SKM-1 treated with dmso at 0.1 percent for 144 hours (cell line): ENCODE data around the gene SERPING1.

Source experiments
- DNase-seq: peaks from one replicate; lab custom pipeline; 2025; ENCODE audit not compliant: unreplicated experiment; lab: John Stamatoyannopoulos, UW

The SERPING1 gene

DNA sequence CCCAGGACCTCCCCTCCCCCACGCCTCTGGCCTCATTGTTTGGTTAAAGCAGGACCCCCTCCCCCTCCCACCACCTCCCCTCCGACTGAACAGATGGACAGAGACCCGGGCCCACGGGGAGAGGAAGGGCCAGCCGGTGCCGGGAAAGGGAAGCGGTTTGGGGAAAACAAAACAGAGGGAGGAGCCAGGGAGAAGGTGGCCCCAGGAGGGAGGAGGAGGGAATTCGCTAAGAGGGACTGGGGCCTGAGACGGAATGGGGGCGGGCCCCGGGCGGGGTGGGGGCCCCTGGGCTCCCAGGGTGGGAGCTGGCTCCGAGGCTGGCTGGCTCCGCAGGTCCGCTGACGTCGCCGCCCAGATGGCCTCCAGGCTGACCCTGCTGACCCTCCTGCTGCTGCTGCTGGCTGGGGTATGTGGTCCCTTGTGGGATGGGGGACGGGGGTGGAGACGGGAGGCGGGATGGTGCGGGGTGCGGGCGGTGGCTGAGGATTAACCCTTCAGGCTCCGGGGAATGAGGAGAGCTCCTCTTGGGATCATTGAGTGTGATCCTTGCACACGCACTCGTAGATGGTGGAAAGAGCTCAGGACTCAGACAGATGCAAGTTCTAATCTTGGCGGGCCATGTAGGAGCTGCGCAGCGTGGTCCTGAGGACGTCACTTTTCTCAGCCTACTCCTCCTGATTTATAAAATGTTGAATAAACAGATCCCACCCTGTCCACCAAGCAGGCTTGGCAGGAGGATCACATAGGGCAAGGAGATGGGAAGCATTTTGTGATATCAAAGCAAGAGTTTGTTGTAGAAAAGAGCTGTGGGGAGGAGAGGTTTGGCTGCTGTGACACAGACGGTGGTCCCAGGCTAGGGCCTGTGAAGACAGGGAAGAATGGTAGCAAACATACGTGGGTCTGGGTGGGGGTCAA lies 688 bp downstream of the SERPING1 start:
- DNase-seq: no peak

DNA sequence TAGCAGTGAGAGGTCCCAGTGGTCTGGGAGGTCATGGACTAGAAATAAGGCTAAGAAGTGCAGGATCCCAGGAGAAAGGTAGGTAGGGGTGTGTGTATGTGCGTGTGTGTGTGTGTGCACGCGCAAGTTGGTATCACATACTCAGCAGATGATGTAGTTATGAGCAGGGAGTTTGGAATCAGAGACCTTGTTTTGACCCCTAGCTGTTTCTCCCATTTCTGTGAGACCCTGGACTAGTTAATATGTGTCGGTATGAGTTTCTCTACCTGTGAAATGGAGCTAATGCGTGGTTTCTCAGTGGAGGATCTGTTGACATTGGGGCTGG lies 1.3 kb downstream of the SERPING1 start:
- no peak for DNase-seq

DNA sequence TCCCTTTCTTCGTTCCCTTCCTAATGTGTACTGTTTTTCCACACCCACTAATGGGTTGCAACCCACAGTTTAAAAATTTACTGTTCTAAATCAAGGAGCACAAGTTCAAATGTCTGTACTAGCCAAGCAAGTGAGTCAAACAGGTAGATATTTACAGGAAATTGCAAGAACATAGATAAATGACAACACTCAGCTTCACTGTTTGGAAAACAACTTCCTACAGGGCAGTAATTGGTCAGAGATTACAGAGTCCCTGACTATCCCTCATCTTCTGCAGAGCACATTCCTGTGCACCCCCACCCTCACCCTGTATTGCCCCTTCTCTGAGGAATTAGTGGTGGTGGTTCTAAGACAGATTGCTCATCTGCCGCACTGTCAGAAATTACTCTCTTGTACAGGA lies 1.9 kb downstream of the SERPING1 start:
- DNase-seq: no peak

- DNase-seq: no peak
Measured at GRCh38 chr11:57601297-57601696, 3.8 kb downstream of the SERPING1 start.

- DNase-seq: no peak
Measured at GRCh38 chr11:57604296-57605027, 7.0 kb downstream of the SERPING1 start.

DNA sequence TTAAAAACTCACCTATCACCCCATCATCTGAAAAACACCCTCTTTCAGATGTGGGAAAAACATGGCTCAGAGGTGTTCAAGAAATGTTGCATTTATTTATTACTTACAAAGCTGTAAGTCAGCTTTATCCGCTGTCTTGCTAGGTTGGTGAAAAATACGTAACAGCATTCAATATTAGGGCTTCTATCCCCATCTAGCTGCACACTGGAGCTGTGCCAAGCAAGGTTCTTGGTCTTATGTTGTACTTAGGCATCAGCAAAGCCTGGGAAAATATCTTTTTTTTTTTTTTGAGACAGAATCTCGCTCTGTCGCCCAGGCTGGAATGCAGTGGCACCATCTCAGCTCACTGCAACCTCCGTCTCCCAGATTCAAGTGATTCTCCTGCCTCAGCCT lies 7.5 kb downstream of the SERPING1 start:
- DNase-seq: no peak

DNA sequence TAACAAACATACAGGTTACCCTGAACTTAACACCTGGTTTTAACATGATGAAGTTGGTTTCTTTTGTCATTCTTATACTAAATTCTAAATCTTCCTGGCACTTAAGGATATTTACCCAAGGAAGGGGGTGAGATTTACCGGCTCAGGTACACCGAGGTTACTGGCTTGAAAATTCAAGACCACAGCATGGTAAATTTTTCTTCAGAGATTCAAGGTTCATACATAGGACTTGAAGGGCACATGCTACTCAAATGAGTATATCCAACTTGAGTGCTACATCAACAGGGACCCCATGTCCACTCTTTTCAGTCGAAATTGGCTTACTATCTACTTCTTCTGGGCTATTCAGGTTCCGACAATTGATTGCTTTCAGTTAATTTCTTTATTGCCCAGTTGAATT lies 12.7 kb downstream of the SERPING1 start:
- DNase-seq: no peak

- no peak for DNase-seq
Measured at GRCh38 chr11:57614234-57614772, 16.8 kb downstream of the SERPING1 start.

GRCh38 chr11:57615308-57615707 lies 17.8 kb downstream of the SERPING1 start:
- no peak for DNase-seq

GRCh38 chr11:57616595-57616994 lies 19.1 kb downstream of the SERPING1 start:
- no peak for DNase-seq

GRCh38 chr11:57618438-57618837 lies 21.0 kb downstream of the SERPING1 start:
- DNase-seq: no peak

GRCh38 chr11:57619331-57619730 lies 21.8 kb downstream of the SERPING1 start:
- DNase-seq: no peak

- no peak for DNase-seq
Measured at GRCh38 chr11:57620467-57620866, 23.0 kb downstream of the SERPING1 start.

- DNase-seq: no peak
Measured at GRCh38 chr11:57622263-57622662, 24.8 kb downstream of the SERPING1 start.

GRCh38 chr11:57624864-57625263 lies 27.4 kb downstream of the SERPING1 start:
- DNase-seq: no peak

DNA sequence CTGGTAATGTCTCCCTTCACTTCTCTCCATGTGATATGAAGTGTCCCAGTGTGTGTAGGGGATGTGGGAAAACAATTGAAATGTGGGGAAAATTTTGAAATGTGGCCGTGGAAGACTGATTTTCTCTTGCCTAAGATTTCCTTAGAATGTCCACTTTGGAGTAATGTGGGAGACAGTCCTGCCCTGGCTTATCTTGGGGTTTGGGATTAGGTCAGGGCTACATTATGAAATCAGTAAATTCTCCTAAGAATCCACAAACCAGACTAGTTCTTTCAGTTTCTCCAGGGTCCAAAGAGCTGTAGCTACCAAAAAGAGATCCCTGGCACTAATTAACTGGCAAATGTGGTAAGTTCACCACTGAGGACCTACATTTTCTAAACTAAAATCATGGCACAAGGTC lies 29.4 kb downstream of the SERPING1 start:
- no peak for DNase-seq

GRCh38 chr11:57630171-57630570 lies 32.7 kb downstream of the SERPING1 start:
- DNase-seq: peak; percentile 18

GRCh38 chr11:57632116-57632515 lies 34.6 kb downstream of the SERPING1 start:
- no peak for DNase-seq

DNA sequence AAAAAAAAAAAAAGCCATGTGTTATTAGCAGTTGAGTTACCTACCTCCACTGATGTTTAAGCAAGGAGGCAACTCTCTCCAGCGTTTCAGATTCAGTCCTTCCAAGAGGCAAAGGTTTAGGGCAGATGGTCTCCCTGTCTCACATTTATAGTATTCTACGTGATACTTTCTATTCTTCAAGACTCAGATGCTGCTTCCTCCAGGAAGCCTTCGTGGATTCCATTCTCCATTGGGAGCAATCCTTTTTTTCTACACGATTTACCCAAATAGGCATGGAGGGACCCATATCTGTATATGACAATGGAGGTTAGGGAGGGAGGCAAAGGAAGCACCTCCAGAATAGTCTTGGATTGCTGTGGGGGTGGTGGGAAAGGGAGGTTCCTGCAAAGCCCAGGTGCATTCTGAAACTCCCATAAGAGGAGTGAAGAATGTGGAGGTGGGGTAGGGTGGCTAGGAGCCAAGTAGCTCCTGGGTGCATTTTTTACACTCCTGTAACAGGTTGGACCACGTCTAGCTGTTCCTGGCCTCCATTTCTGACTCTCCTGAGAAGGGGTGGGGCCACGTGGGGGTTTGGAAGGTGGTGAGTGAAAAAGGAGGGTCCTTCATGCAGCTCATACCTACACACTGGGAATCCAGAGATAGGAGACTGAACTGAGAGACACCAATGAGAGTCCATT lies 36.0 kb downstream of the SERPING1 start:
- no peak for DNase-seq

DNA sequence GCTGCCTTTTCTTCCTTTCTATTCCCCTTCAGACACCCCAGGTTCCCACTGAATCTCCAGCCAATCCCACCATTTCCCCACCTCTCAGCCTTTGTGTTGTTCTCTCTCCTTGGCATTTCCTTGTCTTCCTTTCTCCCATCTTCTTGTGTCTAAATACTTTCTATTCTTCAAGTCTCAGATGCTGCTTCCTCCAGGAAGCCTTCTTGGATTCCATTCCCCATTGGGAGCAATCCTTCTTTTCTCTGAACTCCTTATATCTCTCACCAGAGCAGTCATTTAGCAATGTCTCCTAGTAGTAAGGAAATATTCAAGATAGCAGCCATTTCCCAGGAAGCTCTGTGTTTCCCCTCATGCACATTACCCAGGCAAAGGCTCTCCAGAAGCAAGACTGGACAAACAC lies 36.8 kb downstream of the SERPING1 start:
- no peak for DNase-seq

- no peak for DNase-seq
Measured at GRCh38 chr11:57635246-57635645, 37.8 kb downstream of the SERPING1 start.

DNA sequence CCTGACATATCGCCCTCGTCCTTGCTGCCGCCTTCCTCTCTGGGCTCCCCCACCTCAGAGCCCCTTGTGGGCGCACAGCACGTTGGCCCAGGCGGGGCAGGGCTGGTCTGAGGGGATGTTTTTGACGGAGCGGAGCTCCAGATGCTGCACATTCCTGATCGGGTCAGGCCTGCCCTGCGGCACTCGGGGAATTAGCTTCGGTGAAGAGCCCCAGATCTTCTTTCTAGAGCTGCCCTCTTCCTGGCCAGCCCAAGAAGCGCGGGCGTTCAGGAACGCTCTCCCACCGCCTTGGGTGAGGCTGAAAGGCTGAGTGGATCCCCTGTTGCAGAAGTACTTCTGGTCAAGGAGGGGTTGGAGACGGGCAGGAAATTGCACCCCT lies 40.1 kb downstream of the SERPING1 start:
- no peak for DNase-seq
